ENCODE results near the gene CPTP.
"Not testable (repeated sequence)": the region's sequence is repeated elsewhere in the genome, so short reads cannot be mapped to it uniquely, and the experiment has no call there.

CPTP gene

DNA sequence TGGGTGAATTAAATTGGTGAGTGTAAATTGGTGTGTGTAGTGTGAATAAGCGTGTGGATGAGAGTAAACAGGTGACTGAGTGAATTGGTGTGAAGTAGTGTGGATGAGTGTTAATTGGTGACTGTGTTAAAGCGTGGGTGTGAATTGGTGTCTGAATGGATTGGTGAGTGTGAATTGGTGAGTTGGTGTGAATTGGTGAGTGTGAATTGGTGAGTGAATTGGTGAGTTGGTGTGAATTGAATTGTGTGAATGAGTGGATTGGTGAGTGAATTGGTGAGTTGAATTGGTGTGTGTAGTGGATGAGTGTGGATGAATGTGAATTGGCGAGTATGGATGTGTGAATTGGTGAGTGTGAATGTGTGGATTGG is 42.1 kb downstream of the CPTP start:
- no peak overlapping the region for H3K4me3 ChIP-seq (ENCODE audit: control insufficient read depth, low read depth, low read length)
- no peak for DNase-seq (ENCODE audit: low read depth)
- TF ChIP-seq, protein P1, sequence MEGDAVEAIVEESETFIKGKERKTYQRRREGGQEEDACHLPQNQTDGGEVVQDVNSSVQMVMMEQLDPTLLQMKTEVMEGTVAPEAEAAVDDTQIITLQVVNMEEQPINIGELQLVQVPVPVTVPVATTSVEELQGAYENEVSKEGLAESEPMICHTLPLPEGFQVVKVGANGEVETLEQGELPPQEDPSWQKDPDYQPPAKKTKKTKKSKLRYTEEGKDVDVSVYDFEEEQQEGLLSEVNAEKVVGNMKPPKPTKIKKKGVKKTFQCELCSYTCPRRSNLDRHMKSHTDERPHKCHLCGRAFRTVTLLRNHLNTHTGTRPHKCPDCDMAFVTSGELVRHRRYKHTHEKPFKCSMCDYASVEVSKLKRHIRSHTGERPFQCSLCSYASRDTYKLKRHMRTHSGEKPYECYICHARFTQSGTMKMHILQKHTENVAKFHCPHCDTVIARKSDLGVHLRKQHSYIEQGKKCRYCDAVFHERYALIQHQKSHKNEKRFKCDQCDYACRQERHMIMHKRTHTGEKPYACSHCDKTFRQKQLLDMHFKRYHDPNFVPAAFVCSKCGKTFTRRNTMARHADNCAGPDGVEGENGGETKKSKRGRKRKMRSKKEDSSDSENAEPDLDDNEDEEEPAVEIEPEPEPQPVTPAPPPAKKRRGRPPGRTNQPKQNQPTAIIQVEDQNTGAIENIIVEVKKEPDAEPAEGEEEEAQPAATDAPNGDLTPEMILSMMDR (IDR thresholded peaks at IDR 0.05; ENCODE audit: control insufficient read depth, insufficient read depth, low read depth, low read length, missing control alignments) = no peak

DNA sequence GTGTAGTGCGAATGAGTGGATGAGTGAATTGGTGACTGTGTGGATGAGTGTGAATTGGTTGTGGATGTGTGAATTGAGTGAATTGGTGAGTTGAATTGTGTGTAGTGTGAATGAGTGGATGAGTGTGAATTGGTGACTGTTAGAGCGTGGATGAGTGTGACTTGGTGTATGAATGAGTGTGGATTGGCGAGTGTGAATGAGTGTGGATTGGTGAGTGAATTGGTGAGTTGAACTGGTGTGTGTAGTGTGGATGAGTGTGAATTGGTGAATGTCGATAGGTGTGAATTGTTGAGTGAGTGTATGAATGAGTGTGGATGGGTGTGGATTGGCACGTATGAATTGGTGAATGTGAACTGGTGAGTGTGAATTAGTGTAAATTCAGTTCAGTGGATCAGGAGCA is 42.7 kb downstream of the CPTP start:
- TF ChIP-seq, protein P1 (IDR thresholded peaks at IDR 0.05; ENCODE audit: control insufficient read depth, insufficient read depth, low read depth, low read length, missing control alignments) = no peak
- no peak for DNase-seq (ENCODE audit: low read depth)
- no peak overlapping the region for H3K4me3 ChIP-seq (ENCODE audit: control insufficient read depth, low read depth, low read length)

DNA sequence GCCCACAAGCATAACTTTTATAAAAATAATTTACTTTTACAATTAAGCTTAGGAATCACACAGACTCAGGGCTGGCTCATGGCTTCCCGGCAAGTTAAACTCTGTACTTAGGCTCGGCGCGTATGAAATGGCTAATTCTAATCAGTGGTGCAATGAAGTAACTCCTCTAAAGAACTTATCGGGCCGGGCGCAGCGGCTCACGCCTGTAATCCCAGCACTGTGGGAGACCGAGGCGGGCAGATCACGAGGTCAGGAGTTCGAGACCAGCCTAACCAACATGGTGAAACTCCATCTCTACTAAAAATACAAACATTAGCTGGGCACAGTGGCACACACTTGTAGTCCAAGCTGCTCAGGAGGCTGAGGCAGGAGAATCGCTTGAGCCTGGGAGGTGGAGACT is 45.5 kb downstream of the CPTP start:
- DNase-seq (ENCODE audit: low read depth); H3K4me3 ChIP-seq (ENCODE audit: control insufficient read depth, low read depth, low read length): not testable (repeated sequence)

DNA sequence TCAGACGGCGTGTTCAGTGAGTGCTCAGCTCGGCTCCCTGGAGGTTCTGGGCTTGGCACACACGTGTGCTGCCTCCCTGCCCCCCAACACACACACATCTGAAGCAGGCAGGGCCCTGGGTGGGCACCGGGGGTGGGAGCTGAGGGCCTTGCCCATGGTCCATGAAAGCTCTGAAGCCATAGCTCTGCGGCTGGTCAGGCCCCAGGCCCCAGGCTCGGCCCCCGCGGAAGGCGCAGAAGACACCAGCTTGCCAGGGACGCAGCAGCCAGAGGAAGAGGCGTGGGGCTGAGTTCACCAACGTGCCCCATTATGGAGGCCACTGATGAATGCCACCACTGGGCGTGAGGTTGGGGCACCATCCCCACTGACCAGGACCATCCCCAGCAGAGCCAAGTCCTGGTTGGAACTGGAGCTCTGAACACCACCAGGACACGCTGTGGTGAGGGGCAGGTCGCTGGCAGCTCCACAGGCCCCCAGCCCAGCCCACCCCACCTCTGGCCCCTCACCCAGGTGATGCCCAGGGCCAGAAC is 46.2 kb downstream of the CPTP start:
- TF ChIP-seq, protein P1 (IDR thresholded peaks at IDR 0.05; ENCODE audit: control insufficient read depth, insufficient read depth, low read depth, low read length, missing control alignments) = no peak
- H3K4me3 ChIP-seq (ENCODE audit: control insufficient read depth, low read depth, low read length) = no peak overlapping the region
- no peak for DNase-seq (ENCODE audit: low read depth)

DNA sequence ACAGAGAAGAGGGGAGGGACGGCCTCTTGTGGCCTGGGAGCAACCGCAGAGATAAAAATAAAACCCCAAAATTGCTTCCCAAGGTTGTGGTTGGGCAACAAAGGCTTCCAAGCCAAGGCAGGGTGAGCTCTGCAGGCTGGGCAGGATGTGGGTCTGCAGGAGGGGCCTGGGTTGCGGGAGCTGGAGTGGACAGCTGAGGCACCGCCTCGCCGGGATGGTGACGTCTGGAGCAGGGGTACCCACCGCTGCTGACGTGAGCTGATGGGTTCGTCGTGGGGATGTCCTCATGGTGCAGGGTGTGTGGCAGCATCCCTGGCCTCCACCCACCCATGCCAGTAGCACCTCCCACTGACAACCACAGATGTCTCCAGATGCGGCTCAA is 46.8 kb downstream of the CPTP start:
- no peak for DNase-seq (ENCODE audit: low read depth)
- TF ChIP-seq, protein P1 (IDR thresholded peaks at IDR 0.05; ENCODE audit: control insufficient read depth, insufficient read depth, low read depth, low read length, missing control alignments) = no peak
- no peak overlapping the region for H3K4me3 ChIP-seq (ENCODE audit: control insufficient read depth, low read depth, low read length)

DNA sequence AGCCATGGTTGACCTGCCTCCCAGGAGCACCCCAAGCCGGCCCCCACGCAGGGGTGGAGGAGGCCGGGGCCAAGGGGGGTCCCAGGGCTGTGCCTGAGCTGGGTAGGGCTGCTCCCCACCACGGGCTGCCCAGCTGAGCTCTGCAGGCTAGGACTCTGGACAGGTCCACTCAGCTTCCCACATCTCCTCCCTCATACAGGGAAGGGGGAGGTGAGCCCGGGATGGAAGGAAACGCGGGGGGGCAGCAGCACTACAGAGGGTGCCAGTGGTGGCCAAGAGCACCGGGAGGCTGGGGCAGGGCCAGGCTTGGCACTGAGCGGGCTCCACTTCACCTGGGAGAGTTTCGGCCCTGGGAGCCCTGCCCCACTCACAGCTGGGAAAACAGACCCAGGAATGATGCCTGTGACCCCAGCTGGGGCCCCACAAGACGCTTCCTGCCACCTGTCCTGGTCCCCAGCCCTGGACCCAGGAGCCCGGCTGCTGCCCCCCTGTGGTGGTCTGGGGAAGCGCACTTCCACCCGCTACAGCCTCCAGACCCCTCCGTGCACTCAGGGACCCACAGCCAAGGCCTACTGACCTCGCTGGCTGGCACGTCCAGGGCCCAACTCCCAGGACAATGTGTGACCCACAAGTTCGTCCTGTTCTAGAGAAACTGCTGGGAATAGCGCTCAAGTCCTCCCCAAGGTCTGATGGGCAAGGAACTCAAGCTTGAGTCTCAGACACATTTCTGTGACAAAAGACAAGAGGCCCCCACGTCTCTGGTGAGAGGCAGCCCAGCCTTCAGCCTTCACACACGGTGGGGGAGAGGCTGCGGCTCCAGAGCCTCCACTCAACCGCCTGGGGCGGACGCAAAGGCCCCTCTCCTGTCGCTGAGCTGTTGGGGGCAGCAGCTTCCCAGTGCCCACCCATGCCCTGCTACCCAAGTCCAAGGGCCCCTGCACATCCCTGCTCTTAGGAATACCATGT is 47.4 kb downstream of the CPTP start:
- no peak overlapping the region for H3K4me3 ChIP-seq (ENCODE audit: control insufficient read depth, low read depth, low read length)
- TF ChIP-seq, protein P1 (IDR thresholded peaks at IDR 0.05; ENCODE audit: control insufficient read depth, insufficient read depth, low read depth, low read length, missing control alignments) = peak; percentile 97
- DNase-seq (ENCODE audit: low read depth) = no peak

DNA sequence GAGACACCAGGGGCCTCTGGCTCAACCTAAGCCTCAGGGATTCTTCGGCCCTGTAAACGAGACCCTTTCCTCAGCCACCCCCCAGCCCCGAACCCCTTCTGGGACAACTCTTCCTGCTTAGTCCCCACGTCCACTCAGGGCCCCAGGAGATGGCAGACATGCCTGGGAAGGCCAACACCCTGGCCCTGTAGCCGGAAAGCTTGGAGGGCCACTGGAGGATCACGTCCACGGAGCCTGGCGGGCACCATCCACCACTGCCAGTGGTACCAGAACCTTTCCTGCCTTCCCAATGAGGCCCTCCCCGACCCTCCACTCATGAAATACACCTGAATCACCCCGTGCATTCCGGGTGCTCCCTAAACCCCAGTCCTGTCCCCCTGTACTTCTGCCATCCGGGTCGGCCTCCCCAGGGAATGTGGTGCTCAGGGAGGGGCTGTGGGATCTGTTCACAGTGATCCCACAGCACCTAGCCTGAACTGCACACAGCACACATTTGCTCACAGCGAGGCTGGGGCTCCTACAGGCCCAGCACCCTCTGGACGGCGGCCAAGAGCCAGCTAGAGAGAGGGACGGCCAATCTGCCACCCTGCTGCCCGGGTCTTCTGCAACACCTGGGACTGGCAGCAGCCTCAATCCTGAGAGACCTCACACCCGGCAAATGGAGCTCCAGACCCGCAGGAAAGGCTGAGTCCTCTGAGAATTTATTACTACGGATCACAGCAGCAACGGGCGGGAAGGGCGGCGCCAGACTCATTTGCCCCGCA is 48.6 kb downstream of the CPTP start:
- TF ChIP-seq, protein P1 (IDR thresholded peaks at IDR 0.05; ENCODE audit: control insufficient read depth, insufficient read depth, low read depth, low read length, missing control alignments) = no peak
- H3K4me3 ChIP-seq (ENCODE audit: control insufficient read depth, low read depth, low read length) = peak overlapping the region; percentile 7
- no peak for DNase-seq (ENCODE audit: low read depth)
